Measurements from ENCODE around the gene RAB3C.

- TF ChIP-seq CTCF (conservative IDR thresholded peaks at IDR 0.05 in 1 of 2, IDR thresholded peaks at IDR 0.05 in 1 of 2; ENCODE audit: low read depth in 1 of 2, low read length in 2 of 2) (no peak), EZH2 (IDR thresholded peaks at IDR 0.05; ENCODE audit: low read length, missing control alignments) (no peak)
Observed at GRCh38 chr5:58722160-58722559, 139.3 kb downstream of the RAB3C start.
